GM21717 (cell line): ENCODE measurements around the gene CCL27.

Experiments
- ATAC-seq: cut with Tn5 transposase; IDR thresholded peaks from one replicate; pipeline ENCODE4 v1.9.1; 2021; ENCODE audit warnings: mild to moderate bottlenecking, moderate library complexity; ENCODE audit not compliant: unreplicated experiment

Gene CCL27

DNA sequence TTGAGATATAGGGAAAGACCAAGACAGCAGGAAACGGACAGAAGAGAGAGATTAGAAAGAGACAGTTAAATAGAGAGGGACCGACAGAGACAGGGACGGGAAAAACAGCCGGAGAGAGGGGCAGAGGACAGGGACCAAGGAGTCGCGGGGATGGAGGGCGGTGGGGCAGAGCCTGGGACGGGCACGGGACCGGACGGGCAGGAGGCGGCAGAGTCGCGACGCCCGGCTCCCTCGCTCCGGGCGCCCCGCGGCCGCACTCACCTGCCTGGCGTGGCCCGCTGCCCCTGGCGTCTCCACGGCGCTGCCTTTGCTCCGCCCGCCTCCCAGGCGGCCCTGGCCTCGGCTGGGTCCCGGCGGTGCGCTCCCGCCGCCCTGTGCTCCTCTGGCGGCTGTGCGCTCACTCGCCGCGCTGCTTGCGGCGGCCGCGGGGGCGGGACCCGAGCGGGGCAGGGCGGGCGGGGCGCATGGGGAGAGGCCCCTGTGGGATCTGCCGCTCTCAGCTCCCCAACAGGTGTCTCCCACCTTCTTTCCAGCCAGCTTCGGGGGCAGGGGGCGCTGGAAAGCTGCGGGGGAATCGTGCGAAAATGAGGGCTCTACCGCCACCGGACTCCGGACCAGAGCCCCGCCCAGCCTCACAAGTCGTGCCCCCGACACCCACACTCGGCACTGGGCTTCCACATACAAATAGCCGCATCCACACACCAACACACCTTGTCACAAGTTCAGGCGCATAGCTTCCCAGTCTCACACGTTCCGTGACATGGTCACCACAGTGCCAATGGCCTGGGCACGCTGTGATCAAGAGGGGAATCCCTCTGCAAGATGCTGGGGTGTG, 33.6 kb downstream of the CCL27 start, which contains the start of gene ARID3C:
Gene ARID3C (minus strand): TSS at position 411 of the 835 bp plus-strand sequence. CDS start 1,052 bp downstream, outside the sequence.
- ATAC-seq = no peak

DNA sequence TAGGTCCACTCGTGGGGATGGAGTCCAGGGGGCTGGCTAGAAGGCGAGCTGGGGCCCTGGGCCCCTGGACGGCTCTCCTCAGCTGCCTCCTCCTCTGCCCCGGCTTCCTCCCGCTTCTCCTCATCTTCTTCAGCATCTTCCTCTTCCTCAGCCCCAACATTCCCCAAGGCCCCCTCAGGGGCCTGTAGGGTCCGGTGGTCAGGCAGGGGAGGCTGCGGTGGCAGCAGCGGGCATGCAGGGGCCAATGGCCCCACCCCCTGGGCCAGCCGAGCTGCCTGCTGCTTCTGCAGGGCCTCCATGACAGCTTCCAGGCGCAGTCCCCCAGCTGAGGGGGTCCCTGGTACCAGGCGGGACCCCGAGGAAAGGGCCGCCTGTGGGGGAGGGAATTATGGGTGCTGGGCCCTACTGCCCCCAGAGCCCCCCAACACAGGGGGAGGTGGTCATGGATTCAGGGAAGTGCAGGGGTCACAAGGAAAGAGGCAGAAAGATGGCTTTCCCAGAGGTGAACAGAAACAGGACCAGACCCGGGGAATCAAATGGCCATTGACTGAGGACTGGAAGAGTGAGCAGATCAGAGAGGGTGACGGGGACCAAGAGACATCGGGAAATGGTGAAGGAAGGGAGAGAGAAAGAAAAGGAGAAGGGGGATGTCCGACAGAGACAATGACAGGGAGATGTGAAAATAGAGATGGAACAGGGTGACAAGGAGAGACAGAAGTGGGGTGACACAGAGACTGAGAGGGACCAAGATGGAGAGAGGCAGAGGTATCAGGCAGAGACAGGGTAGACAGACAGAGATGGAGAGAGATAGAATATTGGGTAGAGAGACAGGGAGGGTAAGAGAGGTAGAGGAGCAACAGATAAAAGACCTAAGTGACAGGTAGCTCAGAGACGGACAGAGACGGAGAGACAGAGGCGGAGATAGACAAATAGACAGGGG, 34.5 kb downstream of the CCL27 start:
- ATAC-seq = no peak

- no peak for ATAC-seq
These were observed 37.3 kb downstream of the CCL27 start for GRCh38 chr9:34625186-34625486.

GRCh38 chr9:34624475-34625185, 37.8 kb downstream of the CCL27 start:
- no peak for ATAC-seq

DNA sequence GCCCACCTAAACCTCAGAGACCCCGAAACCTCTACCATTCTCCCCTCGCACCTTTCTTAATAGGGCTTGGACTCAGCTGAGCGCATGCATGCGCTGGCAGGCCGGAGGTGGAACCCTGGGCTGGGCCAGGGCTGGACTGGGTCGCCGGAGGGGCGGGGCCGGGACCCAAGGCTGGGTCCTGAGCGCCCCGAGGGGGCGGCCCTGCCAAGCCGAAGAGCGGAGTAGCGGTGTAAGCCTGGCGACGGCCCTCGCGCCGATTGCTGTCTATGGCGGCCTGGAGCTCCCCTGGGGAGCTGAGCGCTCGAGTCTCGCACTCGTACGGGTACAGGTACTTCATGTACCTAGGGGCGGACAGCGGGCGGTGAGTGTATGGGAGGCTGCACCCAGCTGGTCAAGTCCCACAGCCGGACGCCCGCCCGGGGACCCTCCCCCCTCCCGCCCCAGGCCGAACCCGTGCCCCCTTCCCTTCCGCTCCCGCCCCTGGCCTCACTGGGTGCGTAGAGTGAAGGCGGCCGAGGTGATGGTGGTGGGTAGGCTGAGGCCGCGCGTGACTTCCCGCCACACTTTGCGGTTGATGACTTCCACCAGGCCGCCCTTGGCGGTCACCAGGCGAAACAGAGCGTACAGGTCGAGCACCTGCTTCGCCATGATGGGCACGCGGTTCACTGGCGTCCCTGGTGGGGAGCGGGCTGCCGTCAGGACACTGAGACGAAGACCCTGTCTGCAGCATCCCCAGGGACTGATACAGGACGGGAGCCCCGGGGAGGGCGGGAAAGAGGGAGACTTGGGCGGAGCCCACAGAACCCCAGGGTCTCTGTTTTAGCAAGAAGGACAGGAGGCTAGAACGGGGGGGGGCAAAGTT, 38.9 kb downstream of the CCL27 start:
- no peak for ATAC-seq

DNA sequence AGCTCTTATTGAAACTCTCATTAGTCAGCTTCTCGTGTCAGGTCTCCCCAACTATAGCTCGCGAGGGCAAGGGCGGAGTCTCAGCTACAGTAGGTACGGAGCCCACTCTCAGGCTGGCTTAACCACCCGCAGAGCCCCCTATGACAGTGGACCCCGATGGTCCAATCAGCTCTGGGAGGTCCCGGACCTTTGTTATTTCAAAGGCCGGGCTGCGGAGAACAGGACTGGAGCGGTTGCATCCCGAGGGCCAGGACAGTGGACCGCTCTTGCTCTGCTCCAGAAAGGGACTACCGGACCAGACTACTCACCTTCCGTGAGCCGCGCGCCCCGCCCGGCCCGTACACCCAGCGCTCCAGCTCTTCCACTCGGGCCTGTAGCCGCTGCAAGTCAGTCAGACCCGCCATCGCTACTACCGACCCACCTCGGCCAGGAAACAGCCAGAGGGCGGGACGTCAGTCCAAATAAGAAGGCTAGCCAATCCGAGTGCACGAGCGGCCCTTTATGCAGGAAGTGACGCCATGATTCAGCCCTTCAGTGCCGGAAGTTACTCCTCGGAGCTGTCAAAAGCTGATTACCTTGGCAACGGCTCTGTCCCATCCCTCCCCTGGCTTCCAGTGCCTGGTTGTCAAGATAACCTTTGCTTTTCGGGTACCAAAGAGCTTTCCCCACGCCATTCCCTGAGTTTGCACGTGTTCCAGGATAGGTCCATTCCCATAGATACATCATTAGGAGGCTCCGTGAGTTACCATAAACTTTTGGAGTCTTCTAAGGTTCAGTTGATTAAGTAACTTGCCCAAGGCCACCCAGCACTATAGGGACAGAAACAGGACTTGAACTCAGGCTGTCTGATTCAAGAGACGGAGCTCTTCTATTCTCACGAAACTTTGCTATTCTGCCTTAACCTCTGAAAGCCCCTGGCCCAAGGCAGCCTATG, 42.1 kb downstream of the CCL27 start, which contains the start of gene DCTN3:
Gene DCTN3 (minus strand): TSS at position 435 of the 934 bp plus-strand sequence. CDS start 31 bp downstream, at position 404.
- ATAC-seq = peak; percentile 96

DNA sequence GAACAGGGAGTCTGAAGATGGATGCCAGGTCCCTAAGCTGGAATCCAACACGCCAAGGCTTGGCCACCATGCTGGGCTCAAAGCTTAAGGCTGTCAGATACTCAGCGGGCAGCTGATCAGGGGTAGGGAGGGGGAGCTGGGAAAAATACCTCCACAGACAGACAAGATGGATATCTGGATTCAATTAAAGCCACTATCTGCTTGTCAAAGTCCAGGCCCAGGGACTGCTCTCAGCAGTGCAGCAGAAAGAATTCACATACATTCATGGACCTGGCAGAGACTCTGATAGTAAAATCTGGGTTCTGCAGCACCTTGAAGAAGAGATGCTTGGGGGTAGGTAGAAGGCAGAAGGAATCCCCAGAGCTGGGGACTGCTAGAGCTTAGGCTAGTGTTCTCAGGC, 47.3 kb downstream of the CCL27 start:
- no peak for ATAC-seq

GRCh38 chr9:34612788-34613390, 49.6 kb downstream of the CCL27 start:
- ATAC-seq = no peak
